Keratinocyte (primary cell): Measurements from ENCODE around the gene CDS2. TPM values are rescaled to one million over a fixed set of nuclear protein-coding genes. Genes with fewer than 3 reads are reported as not detected.

ENCODE experiments used
- DNase-seq: peaks from one replicate; pipeline ENCODE4 v3.0.0-alpha.2; 2011; ENCODE audit warnings: low read depth, missing footprints, low spot score
- FAIRE-seq: peaks from 2 replicates; lab custom pipeline; 2011; peaks lifted over from hg19 to GRCh38; lab: Jason Lieb, UNC
- H2AFZ ChIP-seq: 2 replicates; pipeline ENCODE4 v1.6.0; 2012; ENCODE audit warnings: low read length, control low read depth, inconsistent platforms; ENCODE audit not compliant: control insufficient read depth
- H3K27ac ChIP-seq: 2 replicates; pipeline ENCODE4 v1.5.1; 2011; ENCODE audit warnings: low read length; ENCODE audit not compliant: control insufficient read depth, insufficient read depth
- H3K27me3 ChIP-seq: 3 replicates; pipeline ENCODE4 v1.6.0; 2011; ENCODE audit warnings: low read length; ENCODE audit not compliant: control insufficient read depth, insufficient read depth; ENCODE audit errors: extremely low read depth
- H3K36me3 ChIP-seq, 2 experiments: 2 replicates in 1 of 2; 3 replicates in 1 of 2; pipeline ENCODE4 v1.5.1; 2011; ENCODE audit warnings: low read length in 2 of 2, mild to moderate bottlenecking in 1 of 2; ENCODE audit not compliant: control insufficient read depth in 2 of 2, insufficient read depth in 2 of 2; ENCODE audit errors: extremely low read depth in 1 of 2
- H3K4me1 ChIP-seq: 3 replicates; pipeline ENCODE4 v1.5.1; 2011; ENCODE audit warnings: low read length; ENCODE audit not compliant: control insufficient read depth, insufficient read depth; ENCODE audit errors: extremely low read depth
- H3K4me2 ChIP-seq: 3 replicates; pipeline ENCODE4 v1.6.0; 2011; ENCODE audit warnings: low read depth, low read length; ENCODE audit not compliant: control insufficient read depth, insufficient read depth; ENCODE audit errors: extremely low read depth
- H3K4me3 ChIP-seq, 3 experiments: fragments of 200-600 bp in 1 of 3; sonication (generic) in 1 of 3; 2 replicates in 2 of 3; 3 replicates in 1 of 3; pipeline ENCODE4 v1.5.1; 2011 to 2016; ENCODE audit warnings: low read length in 3 of 3, mild to moderate bottlenecking in 3 of 3, control low read depth in 2 of 3, inconsistent platforms in 1 of 3, low read depth in 1 of 3, mixed read lengths in 1 of 3, mixed run types in 1 of 3, moderate library complexity in 1 of 3; ENCODE audit not compliant: control insufficient read depth in 2 of 3, insufficient read depth in 2 of 3; ENCODE audit errors: extremely low read depth in 1 of 3
- H3K79me2 ChIP-seq: 2 replicates; pipeline ENCODE4 v1.6.0; 2012; ENCODE audit warnings: low read length; ENCODE audit not compliant: control insufficient read depth, insufficient read depth
- H3K9ac ChIP-seq: 3 replicates; pipeline ENCODE4 v1.6.0; 2011; ENCODE audit warnings: low read length; ENCODE audit not compliant: control insufficient read depth, insufficient read depth; ENCODE audit errors: extremely low read depth
- H3K9me1 ChIP-seq: 3 replicates; pipeline ENCODE4 v1.6.0; 2011; ENCODE audit warnings: low read length; ENCODE audit not compliant: control insufficient read depth, insufficient read depth; ENCODE audit errors: extremely low read depth
- H3K9me3 ChIP-seq: 2 replicates; pipeline ENCODE4 v1.5.1; 2012; ENCODE audit warnings: low read depth, low read length; ENCODE audit not compliant: control insufficient read depth
- H4K20me1 ChIP-seq: 3 replicates; pipeline ENCODE4 v1.6.0; 2011; ENCODE audit warnings: low read length; ENCODE audit not compliant: control insufficient read depth, insufficient read depth; ENCODE audit errors: extremely low read depth
- CTCF ChIP-seq, 3 experiments: IDR thresholded peaks in 1 of 3; conservative IDR thresholded peaks in 1 of 3; optimal IDR thresholded peaks in 1 of 3; 2 replicates in 2 of 3; 3 replicates in 1 of 3; pipeline versions ENCODE3 to v1.5.1; 2011; ENCODE audit warnings: low read length in 3 of 3, mild to moderate bottlenecking in 3 of 3, moderate library complexity in 2 of 3, control low read depth in 1 of 3, inconsistent platforms in 1 of 3; ENCODE audit not compliant: insufficient read depth in 2 of 3; ENCODE audit errors: extremely low read depth in 1 of 3
- EZH2 ChIP-seq: IDR thresholded peaks from one replicate; pipeline ENCODE4 v1.6.1; 2012; ENCODE audit warnings: inconsistent platforms, mild to moderate bottlenecking, low read length, moderate library complexity
- dilution Hi-C: fragments of 300-500 bp; cut with MboI; formaldehyde crosslinking; loops from one replicate; pipeline ENCODE4 v1.7.0; 2020; ENCODE audit warnings: low sequenced_read_pairs; ENCODE audit not compliant: extremely low pct_ligation_motif_present
- polyA plus RNA-seq, 5 experiments: library from polyadenylated mRNA; depleted of rRNA in 3 of 5; stranded (reverse) in 3 of 5; stranded (forward) in 1 of 5; unstranded in 1 of 5; fragments of >200 nt; gene quantifications; 1 replicate in 1 of 5; 2 replicates in 3 of 5; 3 replicates in 1 of 5; pipeline versions ENCODE4 v1.2.1 to v1.2.3, GENCODE V29; 2011 to 2012; ENCODE audit warnings: missing spikeins in 2 of 5, low read depth in 1 of 5, low replicate concordance in 1 of 5

CDS2 gene
- polyA plus RNA-seq, 1 donor (not counting 4 experiments of a cell fraction or from before 2014, with no cell fraction given) = 67.1 TPM

- dilution Hi-C loops = no loop called here
- Histone ChIP-seq H3K27me3 (no peaks in the 10 kb centered on the region), H2AFZ (no peak overlapping the region), H3K4me1 (no peaks in the 10 kb centered on the region), H3K4me3 (no peak overlapping the region), H3K27ac (no peak overlapping the region), H3K9ac (no peak overlapping the region), H4K20me1 (no peaks in the 10 kb centered on the region), H3K79me2 (no peaks in the 10 kb centered on the region), H3K9me1 (no peaks in the 10 kb centered on the region), H3K9me3 (no peaks in the 10 kb centered on the region), H3K36me3 (peaks cover 10 to 14% of the 10 kb centered on the region in 2 experiments), H3K4me2 (no peak overlapping the region)
- DNase-seq (no peak), FAIRE-seq (no peak)
- TF ChIP-seq CTCF (optimal IDR thresholded peaks at IDR 0.05 in 1 of 3, IDR thresholded peaks at IDR 0.05 in 1 of 3, conservative IDR thresholded peaks at IDR 0.05 in 1 of 3; ENCODE audit: extremely low read depth in 1 of 3, insufficient read depth in 2 of 3, low read length in 3 of 3) (no peak), EZH2 (no peak)
These were observed 70.5 kb downstream of the CDS2 start for GRCh38 chr20:5197270-5197827.

DNA sequence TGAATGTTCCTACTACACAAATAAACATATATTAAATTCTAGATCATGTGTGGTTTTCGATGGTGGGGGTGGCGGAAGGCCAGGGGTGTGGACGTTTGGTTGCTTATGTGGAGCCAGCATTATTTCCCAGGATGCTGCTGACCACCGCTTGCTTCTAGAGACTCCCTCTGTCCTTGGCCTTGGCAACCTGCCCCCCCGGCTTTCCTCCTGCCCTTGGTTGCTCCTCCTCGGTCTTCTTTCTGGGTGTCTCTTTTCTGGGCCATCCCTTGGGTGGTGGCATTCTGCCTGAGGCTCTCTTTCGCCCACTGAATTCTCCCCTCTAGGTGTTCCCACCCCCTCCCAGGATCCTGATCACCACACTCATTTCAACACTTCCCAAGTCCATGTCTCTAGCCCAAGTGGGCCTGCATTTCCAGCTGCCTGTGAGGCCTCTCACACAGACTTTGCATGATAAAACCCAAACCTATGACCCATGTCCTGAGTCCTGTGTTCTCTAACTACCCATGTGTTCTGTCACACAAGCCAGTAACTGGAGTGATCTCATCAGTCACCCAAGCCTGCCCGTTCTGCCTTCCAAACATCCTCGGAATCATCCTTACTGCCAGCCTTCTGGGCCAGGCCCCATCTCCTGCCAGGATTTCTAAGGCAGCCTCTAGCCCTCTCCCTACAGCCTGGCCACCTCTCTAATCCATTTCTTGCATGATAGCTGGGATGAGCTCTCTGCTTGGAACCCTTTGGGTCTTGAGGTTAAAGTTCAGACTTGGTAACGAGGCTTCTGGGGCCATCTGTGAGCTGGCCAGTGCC, 71.2 kb downstream of the CDS2 start:
- DNase-seq = no peak
- dilution Hi-C loops = no loop called here
- Histone ChIP-seq H3K4me2 (no peak overlapping the region), H3K27me3 (no peaks in the 10 kb centered on the region), H3K4me3 (no peak overlapping the region), H2AFZ (no peak overlapping the region), H3K27ac (no peak overlapping the region), H3K79me2 (no peaks in the 10 kb centered on the region), H3K9ac (no peak overlapping the region), H4K20me1 (no peaks in the 10 kb centered on the region), H3K36me3 (peaks cover 10 to 14% of the 10 kb centered on the region in 2 experiments), H3K9me3 (no peaks in the 10 kb centered on the region), H3K4me1 (no peaks in the 10 kb centered on the region), H3K9me1 (no peaks in the 10 kb centered on the region)
- TF ChIP-seq CTCF (optimal IDR thresholded peaks at IDR 0.05 in 1 of 3, IDR thresholded peaks at IDR 0.05 in 1 of 3, conservative IDR thresholded peaks at IDR 0.05 in 1 of 3; ENCODE audit: extremely low read depth in 1 of 3, insufficient read depth in 2 of 3, low read length in 3 of 3) (no peak), EZH2 (no peak)
- FAIRE-seq = no peak
